ENCODE results near the gene KIAA0408.
"Not testable (repeated sequence)": the region's sequence is repeated elsewhere in the genome, so short reads cannot be mapped to it uniquely, and the experiment has no call there.

KIAA0408 gene

GRCh38 chr6:127462376-127462775, 3.2 kb upstream of the KIAA0408 start:
- DNase-seq: no peak

DNA sequence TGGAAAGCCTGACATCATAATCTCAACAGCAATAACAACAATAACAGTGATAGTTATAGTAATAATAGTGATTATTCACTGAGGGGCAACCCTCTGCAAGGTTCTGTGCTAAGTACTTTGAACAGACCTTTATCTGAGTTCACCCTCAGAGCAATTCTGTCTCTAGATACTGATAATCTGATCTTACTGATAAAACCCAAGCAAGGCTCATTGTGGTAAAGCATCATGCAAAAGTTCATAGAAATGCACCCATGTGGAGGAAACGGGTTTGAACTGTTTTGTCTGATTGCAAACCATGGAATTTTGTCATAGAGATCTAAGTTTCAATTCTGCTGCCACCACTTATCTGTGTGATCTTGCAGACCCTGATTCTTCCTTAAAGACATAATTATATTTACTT, 1.3 kb upstream of the KIAA0408 start:
- DNase-seq: no peak

DNA sequence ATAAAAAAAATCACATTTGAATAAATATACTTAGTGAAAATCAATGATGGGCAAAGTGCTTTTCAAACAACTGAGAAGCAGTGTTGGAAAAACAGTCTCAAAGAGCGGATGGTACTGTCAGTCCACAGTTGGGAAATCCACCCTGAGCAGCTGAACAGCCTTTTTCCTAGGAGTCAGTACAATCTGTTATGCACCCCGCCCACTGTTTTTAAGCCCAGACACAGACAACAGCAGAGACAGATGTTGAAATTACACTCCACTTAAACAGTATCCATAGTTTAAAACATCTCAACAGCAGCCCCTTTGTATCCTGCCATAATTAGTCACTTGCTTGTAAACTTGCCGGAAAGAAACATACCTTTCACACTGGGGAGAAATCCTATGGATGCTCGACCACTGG, 372 bp downstream of the KIAA0408 start:
- DNase-seq: no peak

- DNase-seq: no peak
These were observed 967 bp downstream of the KIAA0408 start for GRCh38 chr6:127458222-127458621.

GRCh38 chr6:127457456-127458064, 1.6 kb downstream of the KIAA0408 start:
- no peak for DNase-seq

- DNase-seq: no peak
These were observed 2.7 kb downstream of the KIAA0408 start for GRCh38 chr6:127456465-127456864.

GRCh38 chr6:127453845-127454619, 5.2 kb downstream of the KIAA0408 start:
- no peak for DNase-seq

GRCh38 chr6:127452803-127453202, 6.4 kb downstream of the KIAA0408 start:
- DNase-seq: no peak

- DNase-seq: no peak
These were observed 7.8 kb downstream of the KIAA0408 start for GRCh38 chr6:127451388-127451787.

- no peak for DNase-seq
These were observed 11.4 kb downstream of the KIAA0408 start for GRCh38 chr6:127447780-127448179.

DNA sequence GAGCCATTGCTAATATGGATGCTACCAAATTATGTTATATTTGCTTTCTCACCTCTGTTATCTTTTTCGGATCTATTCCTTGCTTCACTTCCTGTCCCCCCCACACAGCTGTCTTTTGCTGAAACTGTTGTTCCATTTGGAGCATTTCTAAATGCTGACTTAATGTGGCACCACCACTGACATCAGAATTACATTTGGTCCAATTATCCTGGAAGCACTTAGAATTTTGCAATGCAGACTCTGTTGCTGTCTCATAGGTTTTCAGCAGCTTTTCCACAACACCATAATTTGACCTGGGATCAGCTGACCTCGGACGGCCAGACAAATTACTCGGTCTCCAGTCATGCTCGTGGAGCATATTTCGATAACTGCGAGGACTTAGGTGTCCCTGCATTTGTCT, 12.8 kb downstream of the KIAA0408 start:
- no peak for DNase-seq

GRCh38 chr6:127441881-127442280, 17.3 kb downstream of the KIAA0408 start:
- no peak for DNase-seq

- no peak for DNase-seq
These were observed 19.5 kb downstream of the KIAA0408 start for GRCh38 chr6:127439718-127440117.

GRCh38 chr6:127436578-127437110, 22.5 kb downstream of the KIAA0408 start:
- DNase-seq: no peak

GRCh38 chr6:127435626-127436220, 23.5 kb downstream of the KIAA0408 start:
- DNase-seq: no peak

GRCh38 chr6:127434651-127435050, 24.5 kb downstream of the KIAA0408 start:
- no peak for DNase-seq

- not testable (repeated sequence) for DNase-seq
These were observed 30.6 kb downstream of the KIAA0408 start for GRCh38 chr6:127428562-127428961.

- DNase-seq: no peak
These were observed 35.3 kb downstream of the KIAA0408 start for GRCh38 chr6:127423921-127424320.

- not testable (repeated sequence) for DNase-seq
These were observed 38.0 kb downstream of the KIAA0408 start for GRCh38 chr6:127421164-127421563.

DNA sequence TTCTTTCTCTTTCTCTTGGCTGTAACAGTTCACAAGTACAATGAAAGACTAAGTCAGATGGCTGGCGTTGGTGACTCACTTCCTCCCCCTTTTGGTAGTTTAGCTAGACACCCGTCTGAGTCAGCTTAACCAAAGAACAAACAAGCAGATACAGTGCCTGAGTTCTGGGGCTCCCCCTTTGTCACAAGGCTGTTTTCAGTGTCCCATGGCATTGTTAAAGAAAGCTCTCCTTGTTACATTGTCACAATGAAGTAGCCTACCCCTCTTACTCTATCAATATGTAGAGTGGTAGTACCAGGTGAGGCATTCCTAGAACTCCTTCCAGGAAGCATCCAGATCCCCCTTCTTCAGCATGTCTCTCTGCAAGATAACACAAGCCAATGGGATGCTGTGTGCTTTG, 38.6 kb downstream of the KIAA0408 start:
- peak; percentile 63 for DNase-seq

GRCh38 chr6:127415096-127415495, 44.1 kb downstream of the KIAA0408 start:
- DNase-seq: no peak

- DNase-seq: not testable (repeated sequence)
These were observed 46.1 kb downstream of the KIAA0408 start for GRCh38 chr6:127413123-127413522.

DNA sequence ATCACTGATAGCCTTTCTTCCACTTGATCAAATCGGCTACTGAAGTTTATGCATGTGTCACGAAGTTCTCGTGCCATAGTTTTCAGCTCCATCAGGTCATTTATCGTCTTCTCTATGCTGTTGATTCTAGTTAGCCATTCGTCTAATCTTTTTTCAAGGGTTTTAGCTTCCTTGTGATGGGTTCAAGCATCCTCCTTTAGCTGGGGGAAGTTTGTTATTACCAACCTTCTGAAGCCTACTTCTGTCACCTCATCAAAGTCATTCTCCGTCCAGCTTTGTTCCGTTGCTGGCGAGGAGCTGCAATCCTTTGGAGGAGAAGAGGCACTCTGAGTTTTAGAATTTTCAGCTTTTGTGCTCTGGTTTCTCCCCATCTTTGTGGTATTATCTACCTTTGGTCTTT, 47.2 kb downstream of the KIAA0408 start:
- DNase-seq: not testable (repeated sequence)
